Spleen (tissue), 11 donors: ENCODE results near the gene PICALM. TPM values are rescaled to one million over a fixed set of nuclear protein-coding genes. Genes with fewer than 3 reads are reported as not detected.
A peak's percentile ranks its signal among the peaks of the same experiment; 100 is the strongest.

Source experiments
- DNase-seq: peaks from one replicate; pipeline ENCODE4 v3.0.0-alpha.2; 2020
- H3K27ac ChIP-seq, 8 donors: fragments of 200-600 bp; sonication (generic) in 7 of 8; 1 replicate in 4 of 8; 2 replicates in 4 of 8; pipeline versions ENCODE4 v1.5.0 to v1.8.0; 2016 to 2021; ENCODE audit warnings: inconsistent platforms in 4 of 8, mild to moderate bottlenecking in 4 of 8, moderate library complexity in 1 of 8
- H3K27me3 ChIP-seq, 7 donors: fragments of 200-600 bp; sonication (generic) in 6 of 7; replicated peaks in 1 of 7; 1 replicate in 4 of 7; 2 replicates in 3 of 7; pipeline versions ENCODE4 v1.5.0 to v1.8.0; 2016 to 2021; ENCODE audit warnings: inconsistent platforms in 3 of 7, mild to moderate bottlenecking in 1 of 7
- H3K36me3 ChIP-seq, 6 donors: fragments of 200-600 bp; sonication (generic) in 5 of 6; 1 replicate in 4 of 6; 2 replicates in 2 of 6; pipeline versions ENCODE4 v1.5.0 to v1.8.0; 2016 to 2021; ENCODE audit warnings: inconsistent platforms in 2 of 6
- H3K4me1 ChIP-seq, 6 donors: fragments of 200-600 bp; sonication (generic) in 5 of 6; 1 replicate in 3 of 6; 2 replicates in 3 of 6; pipeline versions ENCODE4 v1.5.0 to v1.8.0; 2016 to 2021; ENCODE audit warnings: inconsistent platforms in 3 of 6
- H3K4me3 ChIP-seq, 8 donors: fragments of 200-600 bp; sonication (generic) in 7 of 8; 1 replicate in 4 of 8; 2 replicates in 4 of 8; pipeline versions ENCODE4 v1.5.0 to v1.8.0; 2016 to 2021; ENCODE audit warnings: inconsistent platforms in 4 of 8, mild to moderate bottlenecking in 4 of 8, moderate library complexity in 2 of 8
- H3K9me3 ChIP-seq, 8 donors: fragments of 200-600 bp; sonication (generic) in 7 of 8; 1 replicate in 4 of 8; 2 replicates in 4 of 8; pipeline versions ENCODE4 v1.5.0 to v1.8.0; 2016 to 2021; ENCODE audit warnings: inconsistent platforms in 4 of 8
- POLR2A ChIP-seq, 3 donors: fragments of 450-650 bp; IDR thresholded peaks; one replicate each; pipeline ENCODE4 v1.5.1; 2017; ENCODE audit warnings: antibody characterized with exemption in 3 of 3, mild to moderate bottlenecking in 1 of 3
- POLR2AphosphoS5 ChIP-seq, 3 donors: sonication (generic); formaldehyde crosslinking; IDR thresholded peaks; one replicate each; pipeline ENCODE4 v1.5.1; 2017; ENCODE audit warnings: antibody characterized with exemption in 3 of 3
- WGBS, 5 donors: extraction: QIAGEN DNeasy Blood & Tissue Kit in 3 of 5; methylation state at CpG; one replicate each; pipeline versions ENCODE4 v1.1.5 to v1.1.7; 2013 to 2018; 5-methylcytosine and 5-hydroxymethylcytosine counted together
- intact Hi-C: fragments of 100-400 bp; cut with DNase I; formaldehyde crosslinking; loops from one replicate; pipeline ENCODE4 v1.15.0; 2023; ENCODE audit warnings: low total_unique reads
- polyA plus RNA-seq, 3 donors: library from polyadenylated mRNA; stranded (reverse); fragments of 200-250 nt; gene quantifications; one replicate each; pipeline ENCODE4 v1.2.1, GENCODE V29; 2013
- total RNA-seq, 7 donors: library from RNA; depleted of rRNA in 3 of 7; stranded (reverse); fragments of >200 nt in 3 of 7; fragmentation: NEBNext Ultra II Directional in 4 of 7; extraction: Animal tissue kit (Norgen Biotek cat#: 25700) in 4 of 7; gene quantifications; one replicate each; pipeline versions ENCODE4 v1.1.0 to v1.2.1, GENCODE V29; 2016 to 2021
- TF ChIP-seq, protein P1 (sequence below), 11 experiments: fragments of 200-600 bp in 7 of 11; fragments of 450-650 bp in 4 of 11; sonication (generic) in 4 of 11; IDR thresholded peaks in 8 of 11; conservative IDR thresholded peaks in 3 of 11; 1 replicate in 7 of 11; 2 replicates in 4 of 11; pipeline versions ENCODE4 v1.4.0 to v1.8.0; 2016 to 2021; ENCODE audit warnings: antibody characterized with exemption in 11 of 11, inconsistent platforms in 4 of 11, mild to moderate bottlenecking in 1 of 11
- donor health status: healthy with polysubstance abuse.
- donor health status: DM: no; HTN: no; CAD: no; lungs with moderate emphysema.
- donor health status: DM: no; HTN: no; CAD: no.
- donor health status: Bipolar disorder and iron deficiency.
- donor health status: healthy.
- donor health status: DM: no; HTN: no; CAD: no.
- donor health status: DM: yes; HTN: yes; CAD: no.

Gene PICALM
- total and polyA plus RNA-seq, 10 donors = 42.9 to 500 (median 288) TPM

DNA sequence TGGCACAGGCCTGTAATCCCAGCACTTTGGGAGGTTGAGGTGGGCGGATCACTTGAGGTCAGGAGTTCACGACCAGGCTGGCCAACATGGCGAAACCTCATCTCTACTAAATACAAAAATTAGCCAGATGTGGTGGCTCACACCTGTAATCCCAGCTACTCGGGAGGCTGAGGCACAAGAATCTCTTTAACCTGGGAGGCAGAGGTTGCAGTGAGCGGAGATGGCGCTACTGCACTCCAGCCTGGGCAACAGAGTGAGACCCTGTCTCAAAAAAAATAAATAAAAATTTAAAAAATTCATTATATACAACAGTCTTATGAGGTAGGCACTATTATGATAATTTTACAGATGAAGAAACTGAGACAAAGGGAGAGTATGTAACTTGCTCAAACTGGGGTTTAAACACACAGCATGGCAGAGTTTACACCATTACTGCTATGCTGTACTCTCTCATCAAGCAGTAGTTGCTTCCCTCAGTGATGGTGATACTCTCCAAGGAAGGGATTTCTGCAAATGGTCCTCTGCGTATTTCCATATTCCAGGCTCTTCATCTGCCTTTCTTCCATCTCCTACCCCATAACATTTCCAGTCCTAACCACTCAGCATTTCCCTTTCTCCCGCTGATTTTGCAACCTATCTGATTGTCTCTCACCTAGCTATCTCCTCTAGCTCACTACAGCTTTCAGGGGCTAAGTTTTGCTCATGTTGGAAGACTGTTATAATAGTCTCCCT lies 118.4 kb downstream of the PICALM start:
- TF ChIP-seq, protein P1, sequence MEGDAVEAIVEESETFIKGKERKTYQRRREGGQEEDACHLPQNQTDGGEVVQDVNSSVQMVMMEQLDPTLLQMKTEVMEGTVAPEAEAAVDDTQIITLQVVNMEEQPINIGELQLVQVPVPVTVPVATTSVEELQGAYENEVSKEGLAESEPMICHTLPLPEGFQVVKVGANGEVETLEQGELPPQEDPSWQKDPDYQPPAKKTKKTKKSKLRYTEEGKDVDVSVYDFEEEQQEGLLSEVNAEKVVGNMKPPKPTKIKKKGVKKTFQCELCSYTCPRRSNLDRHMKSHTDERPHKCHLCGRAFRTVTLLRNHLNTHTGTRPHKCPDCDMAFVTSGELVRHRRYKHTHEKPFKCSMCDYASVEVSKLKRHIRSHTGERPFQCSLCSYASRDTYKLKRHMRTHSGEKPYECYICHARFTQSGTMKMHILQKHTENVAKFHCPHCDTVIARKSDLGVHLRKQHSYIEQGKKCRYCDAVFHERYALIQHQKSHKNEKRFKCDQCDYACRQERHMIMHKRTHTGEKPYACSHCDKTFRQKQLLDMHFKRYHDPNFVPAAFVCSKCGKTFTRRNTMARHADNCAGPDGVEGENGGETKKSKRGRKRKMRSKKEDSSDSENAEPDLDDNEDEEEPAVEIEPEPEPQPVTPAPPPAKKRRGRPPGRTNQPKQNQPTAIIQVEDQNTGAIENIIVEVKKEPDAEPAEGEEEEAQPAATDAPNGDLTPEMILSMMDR (IDR thresholded peaks at IDR 0.05 in 8 of 11, conservative IDR thresholded peaks at IDR 0.05 in 3 of 11) = no peak
- TF ChIP-seq POLR2A (IDR thresholded peaks at IDR 0.05) (no peak), POLR2AphosphoS5 (IDR thresholded peaks at IDR 0.05) (no peak)
- Histone ChIP-seq H3K4me1 (peaks cover 6 to 58% (median 29%) of the 10 kb centered on the region in 6 donors), H3K27ac (no peak overlapping the region), H3K4me3 (no peak overlapping the region), H3K27me3 (no peaks in the 10 kb centered on the region), H3K36me3 (peaks cover 0 to 26% (median 11%) of the 10 kb centered on the region in 6 donors), H3K9me3 (peaks cover 0 to 34% (median 21%) of the 10 kb centered on the region in 8 donors)
- WGBS, 5 donors = 93 to 98% (median 95%) methylated on average over 8 of the region's 8 CpGs
- intact Hi-C loops = no loop called here
- no peak for DNase-seq

DNA sequence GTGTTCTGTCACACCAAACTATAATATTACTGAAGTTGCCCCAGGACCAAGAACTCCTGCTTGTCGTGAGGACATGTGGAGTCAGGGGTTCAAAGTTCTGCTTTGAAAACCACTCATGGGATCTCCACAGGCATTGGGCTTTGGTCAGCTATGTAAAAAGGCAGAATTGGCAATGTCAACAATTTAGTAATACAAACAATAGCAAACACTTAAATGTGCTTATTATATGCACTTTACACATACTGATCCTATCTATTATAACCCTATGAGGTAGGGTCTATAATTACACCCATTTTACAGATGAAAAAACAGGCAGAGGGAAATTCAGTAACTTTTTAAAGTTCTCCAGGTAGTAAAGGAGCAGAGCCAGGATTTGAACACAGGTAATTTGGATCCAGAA lies 119.1 kb downstream of the PICALM start:
- Histone ChIP-seq H3K4me3 (no peak overlapping the region), H3K9me3 (peaks cover 0 to 41% (median 25%) of the 10 kb centered on the region in 8 donors), H3K27me3 (no peaks in the 10 kb centered on the region), H3K4me1 (peaks cover 6 to 52% (median 28%) of the 10 kb centered on the region in 6 donors), H3K36me3 (peaks cover 0 to 19% (median 4%) of the 10 kb centered on the region in 6 donors), H3K27ac (peak overlapping the region in 1 of 8 donors; percentile 0)
- no peak for DNase-seq
- TF ChIP-seq, protein P1 (IDR thresholded peaks at IDR 0.05 in 8 of 11, conservative IDR thresholded peaks at IDR 0.05 in 3 of 11) = no peak
- no peak for TF ChIP-seq POLR2A (IDR thresholded peaks at IDR 0.05)
- TF ChIP-seq POLR2AphosphoS5 (IDR thresholded peaks at IDR 0.05) = no peak
- 77 to 89% (median 87%) methylated on average over 1 of the region's 1 CpG for WGBS, 5 donors
- intact Hi-C loops = no loop called here

DNA sequence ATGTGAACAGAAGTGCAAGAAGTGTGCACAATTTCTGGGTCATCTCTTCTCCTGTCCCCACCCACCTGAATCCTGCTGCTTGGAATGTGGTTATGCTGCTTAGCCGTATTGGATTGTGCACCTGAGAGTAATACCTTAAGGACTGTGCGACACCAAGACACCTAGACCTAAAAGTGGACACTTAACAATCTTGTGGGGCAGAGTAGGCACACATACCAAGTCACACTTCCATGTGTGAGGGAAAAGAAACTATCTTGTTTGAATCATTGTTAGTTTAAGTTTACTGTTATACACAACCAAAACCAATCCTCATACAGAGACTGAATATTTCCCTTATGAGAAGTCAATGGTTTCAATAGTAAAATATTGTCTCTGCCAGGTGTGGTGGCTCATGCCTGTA lies 120.0 kb downstream of the PICALM start:
- no peak for DNase-seq
- Histone ChIP-seq H3K4me3 (no peak overlapping the region), H3K4me1 (peaks cover 6 to 44% (median 28%) of the 10 kb centered on the region in 6 donors), H3K36me3 (peaks cover 0 to 10% (median 0%) of the 10 kb centered on the region in 6 donors), H3K9me3 (peaks cover 0 to 38% (median 22%) of the 10 kb centered on the region in 8 donors), H3K27me3 (no peaks in the 10 kb centered on the region), H3K27ac (peak overlapping the region in 6 of 8 donors; percentile 12 to 79 (median 58))
- TF ChIP-seq, protein P1 (IDR thresholded peaks at IDR 0.05 in 8 of 11, conservative IDR thresholded peaks at IDR 0.05 in 3 of 11) = no peak
- TF ChIP-seq POLR2AphosphoS5 (IDR thresholded peaks at IDR 0.05) = peak in 1 of 3 donors; percentile 44
- no peak for TF ChIP-seq POLR2A (IDR thresholded peaks at IDR 0.05)
- WGBS, 5 donors = 80 to 94% (median 93%) methylated on average over 2 of the region's 2 CpGs
- intact Hi-C loops = no loop called here
